ENCODE results near the gene ADARB2.

The ADARB2 gene

DNA sequence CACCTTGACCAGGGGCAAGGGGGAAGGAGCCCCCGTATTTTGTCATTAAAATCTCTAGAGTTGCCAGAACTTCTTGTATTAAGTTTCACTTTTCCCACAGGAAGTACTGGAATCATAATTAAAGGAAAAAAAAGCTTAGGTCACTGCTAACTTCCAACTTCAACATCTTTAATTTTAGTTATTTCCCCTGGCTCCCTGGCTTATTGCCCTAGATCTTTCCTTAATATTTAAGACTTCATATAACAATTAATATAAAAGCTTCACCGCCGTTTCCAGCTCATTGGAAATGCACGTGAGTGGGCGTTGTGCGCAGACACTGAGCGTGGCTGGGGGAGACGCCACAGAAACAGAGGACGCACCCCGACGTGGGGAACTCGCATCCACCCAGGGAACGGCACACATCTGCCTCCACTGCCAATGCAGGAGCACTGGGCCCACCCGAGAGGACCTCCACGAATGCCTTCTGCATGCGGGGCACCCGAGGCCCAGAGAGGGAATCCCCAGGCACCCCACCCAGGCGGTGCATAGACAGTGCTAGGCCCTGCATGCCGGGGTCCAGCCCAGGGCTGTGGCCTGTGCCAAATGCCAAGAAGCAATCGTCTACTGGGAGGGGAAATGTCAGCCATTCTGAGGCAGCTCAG is 72.2 kb downstream of the ADARB2 start:
- FAIRE-seq (no peak), DNase-seq (ENCODE audit: insufficient read length, low spot score) (no peak)

DNA sequence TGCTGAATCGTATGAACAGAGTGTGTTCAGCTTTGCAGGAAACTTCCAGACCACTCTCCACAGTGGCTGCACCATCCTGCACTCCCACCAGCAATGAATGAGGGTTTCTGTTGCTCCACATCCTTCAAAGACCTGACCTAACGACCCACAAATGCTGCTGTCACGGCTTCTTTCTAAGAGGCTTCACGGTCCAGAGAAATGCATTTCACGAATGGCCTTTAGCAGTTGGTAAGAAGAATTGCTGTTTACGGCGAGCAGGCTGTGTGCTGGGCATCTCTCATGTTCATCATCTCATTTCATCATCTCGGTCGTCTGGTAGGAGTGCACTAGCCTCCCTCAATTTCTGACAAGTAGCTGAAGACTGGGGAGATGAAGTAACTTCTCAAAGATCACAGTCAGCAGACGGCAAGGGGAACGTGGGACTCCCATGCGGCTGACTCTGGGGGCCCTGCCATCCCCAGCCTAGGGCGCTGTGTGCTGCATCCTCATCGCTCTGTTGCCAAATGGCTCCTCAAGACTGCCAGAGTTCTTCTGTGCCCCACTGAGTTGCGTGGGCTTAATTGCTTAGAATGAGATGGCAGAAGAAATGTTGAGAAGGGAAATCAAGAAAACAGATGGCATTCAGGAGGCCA is 72.9 kb downstream of the ADARB2 start:
- FAIRE-seq: no peak

DNA sequence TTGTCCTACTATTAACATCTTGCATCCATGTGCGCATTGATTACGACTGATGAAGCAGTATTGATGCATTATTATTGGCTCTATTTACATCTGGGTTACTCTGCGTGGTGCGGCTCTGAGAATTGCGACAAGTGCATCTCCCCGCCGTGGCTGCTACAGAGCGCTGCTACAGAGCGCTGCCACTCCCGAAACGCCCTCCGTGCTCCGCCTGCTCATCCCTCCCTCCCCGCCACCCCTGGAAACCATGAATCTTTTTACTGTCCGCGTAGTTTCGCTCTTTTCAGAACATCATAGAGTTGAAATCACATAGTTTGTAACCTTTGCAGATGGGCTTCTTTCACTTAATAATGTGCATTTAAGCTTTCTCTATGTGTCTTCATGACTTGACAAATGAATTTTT is 74.1 kb downstream of the ADARB2 start:
- DNase-seq (ENCODE audit: insufficient read length, low spot score) (no peak), FAIRE-seq (no peak)

More for the DNA sequence above, 72.9 kb downstream of the ADARB2 start:
- no peak for DNase-seq (ENCODE audit: insufficient read length, low spot score)

DNA sequence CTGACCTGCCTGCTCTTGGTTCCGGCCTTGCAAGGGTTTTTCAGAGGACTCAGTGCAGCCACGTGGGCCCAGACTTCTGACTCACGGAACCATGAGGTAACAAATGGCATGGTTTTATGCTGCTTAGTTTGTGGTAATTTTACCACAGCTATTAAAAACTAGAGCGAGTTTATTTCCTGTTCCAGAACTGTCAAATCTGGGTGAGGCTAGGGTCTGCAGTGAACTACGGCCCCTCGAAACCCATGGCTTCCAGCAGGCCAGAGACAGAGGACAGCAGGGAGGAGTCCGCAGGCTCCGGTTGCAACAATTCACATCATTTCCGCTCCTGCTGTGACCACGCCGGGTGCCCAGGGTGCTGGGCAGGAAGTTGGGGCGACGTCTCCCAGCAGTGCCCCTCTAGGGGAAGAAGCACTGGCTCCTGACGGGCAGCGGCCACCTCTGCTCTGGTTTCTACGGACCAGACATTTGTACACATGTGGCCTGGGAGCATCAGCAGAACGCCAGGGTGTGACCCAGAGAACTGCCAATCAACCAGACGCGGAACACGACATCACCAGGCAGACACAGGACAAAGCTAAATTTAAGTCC is 74.8 kb downstream of the ADARB2 start:
- DNase-seq (ENCODE audit: insufficient read length, low spot score) (no peak), FAIRE-seq (no peak)

DNA sequence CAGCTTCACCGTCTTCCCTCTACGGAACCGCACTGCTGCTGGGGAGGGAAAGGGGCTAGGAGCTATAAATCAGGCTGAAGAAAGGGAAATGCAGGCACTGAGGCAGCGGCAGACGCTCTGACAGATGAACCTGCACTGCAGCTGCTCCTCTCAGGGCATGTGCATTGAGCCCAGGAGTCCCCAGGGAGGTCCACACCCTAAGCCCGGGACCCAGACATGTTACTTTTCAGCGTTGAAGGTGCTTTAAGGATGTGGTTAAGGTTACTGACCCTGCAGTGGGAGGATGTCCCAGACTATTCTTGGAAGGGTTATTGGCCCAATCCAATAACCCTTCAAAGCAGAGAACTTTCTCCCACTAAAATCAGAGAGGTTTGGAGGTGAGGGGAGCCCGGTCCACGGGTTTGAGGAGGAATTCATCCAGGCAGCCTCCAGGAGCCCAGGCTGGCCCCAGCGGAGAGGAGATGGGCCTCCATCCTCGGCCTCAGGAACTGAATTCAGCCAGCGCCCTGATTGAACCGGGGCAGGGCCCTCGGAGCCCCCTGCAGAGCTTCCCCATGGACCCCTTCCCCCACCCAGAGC is 75.4 kb downstream of the ADARB2 start:
- DNase-seq (ENCODE audit: insufficient read length, low spot score) (no peak), FAIRE-seq (no peak)

DNA sequence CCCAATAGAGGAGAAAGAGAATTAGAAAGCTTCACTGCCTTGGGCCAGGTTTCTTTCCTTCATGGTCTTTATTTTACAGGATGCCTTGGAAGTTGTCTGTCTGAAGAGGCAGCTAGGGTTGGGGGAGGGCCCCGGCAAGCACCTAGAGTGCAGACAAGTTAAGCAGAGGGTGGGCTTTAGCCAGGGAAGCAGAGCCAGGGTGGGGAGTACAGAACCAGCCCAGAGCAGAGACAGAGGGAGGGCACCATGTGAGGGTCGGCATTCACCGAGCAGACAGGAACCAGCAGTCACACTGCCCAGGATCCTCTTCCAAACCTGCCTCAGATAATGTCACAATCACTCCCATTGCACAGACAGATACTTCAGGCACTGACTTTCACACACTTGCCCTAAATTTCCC is 75.9 kb downstream of the ADARB2 start:
- no peak for DNase-seq (ENCODE audit: insufficient read length, low spot score)
- no peak for FAIRE-seq

DNA sequence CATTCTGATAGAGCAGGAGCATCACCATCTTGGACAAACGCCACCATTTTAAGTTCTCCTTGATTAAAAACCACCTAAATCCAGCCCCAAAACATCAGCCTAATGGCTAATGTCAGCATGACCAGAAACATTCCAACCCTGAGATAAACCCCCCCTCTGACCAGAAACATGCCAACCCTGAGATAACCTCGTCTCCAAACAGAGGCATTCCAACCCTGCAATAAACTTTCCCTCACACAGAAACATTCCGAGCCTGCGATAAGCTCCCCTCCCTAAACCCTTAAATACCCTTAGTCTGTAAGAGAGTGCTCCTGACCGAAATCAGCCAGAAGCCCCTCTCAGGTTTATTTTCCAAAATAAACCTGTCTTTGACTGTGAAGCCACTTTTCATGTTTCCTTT is 76.5 kb downstream of the ADARB2 start:
- DNase-seq (ENCODE audit: insufficient read length, low spot score) (no peak), FAIRE-seq (no peak)

DNA sequence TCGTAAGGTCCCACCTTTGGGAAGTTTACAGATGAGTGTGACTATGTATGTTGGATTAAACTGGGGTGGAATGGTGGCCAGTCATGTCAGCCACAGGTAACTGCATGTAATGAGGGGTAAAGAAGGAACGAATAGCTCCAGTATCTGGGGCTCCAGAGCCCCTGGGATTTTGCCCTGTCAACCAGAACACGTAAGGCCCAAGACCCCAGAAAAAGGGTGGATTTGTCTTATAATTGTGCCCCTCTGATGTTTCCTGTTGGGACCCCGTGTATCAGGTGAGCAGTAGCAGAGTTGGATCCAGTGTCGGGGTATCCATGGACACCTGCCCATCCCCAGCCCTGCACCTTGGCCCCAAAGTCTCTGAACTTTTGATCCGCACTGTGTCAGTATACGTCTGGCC is 76.9 kb downstream of the ADARB2 start:
- no peak for DNase-seq (ENCODE audit: insufficient read length, low spot score)
- no peak for FAIRE-seq

DNA sequence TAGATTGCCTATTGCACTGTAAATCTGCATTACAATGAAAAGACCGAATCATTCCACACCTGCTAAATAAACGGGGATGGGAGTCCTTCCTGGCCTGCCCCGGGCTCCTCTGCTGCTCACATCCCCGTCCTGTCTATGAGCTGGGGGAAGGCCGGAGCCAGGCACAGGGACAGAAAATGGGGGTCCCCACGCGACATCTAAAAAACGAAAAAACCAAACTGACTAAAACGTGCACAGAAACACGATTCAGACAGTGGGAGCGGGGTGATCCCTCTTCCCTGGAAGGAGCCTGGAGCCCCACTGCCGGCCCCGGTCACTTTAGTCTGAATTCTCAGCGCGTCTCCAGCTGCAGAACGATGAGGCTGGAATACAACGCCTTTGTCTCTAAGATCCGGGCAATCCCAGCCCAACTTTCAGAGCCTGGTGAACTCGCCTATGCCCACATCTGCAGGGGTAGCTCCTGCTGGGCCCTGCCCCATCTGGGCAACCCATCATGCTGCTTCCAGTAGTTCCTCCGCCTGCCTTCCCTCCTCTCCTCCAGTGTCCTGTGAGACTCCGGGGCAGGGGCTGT is 78.0 kb downstream of the ADARB2 start:
- DNase-seq (ENCODE audit: insufficient read length, low spot score) (no peak), FAIRE-seq (no peak)

DNA sequence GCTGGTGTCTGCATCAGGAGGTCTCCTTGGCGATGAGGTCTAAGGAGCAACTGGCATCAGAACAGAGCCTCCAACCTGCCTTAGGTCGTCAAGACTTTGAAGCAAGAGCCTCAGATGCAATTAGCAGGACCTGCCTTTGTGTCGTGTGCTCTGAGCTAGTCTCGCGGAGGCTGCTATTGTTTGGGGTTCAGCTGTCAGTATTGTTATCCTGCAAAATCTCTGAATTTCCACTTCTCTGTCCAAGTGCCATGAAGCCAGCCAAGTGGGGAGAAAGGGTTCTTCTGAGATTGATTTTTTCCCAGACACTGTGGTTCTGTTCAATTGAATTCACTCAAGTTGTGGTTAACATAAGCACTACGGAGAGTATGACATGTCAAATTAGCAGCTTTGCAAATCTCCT is 78.7 kb downstream of the ADARB2 start:
- no peak for DNase-seq (ENCODE audit: insufficient read length, low spot score)
- no peak for FAIRE-seq

DNA sequence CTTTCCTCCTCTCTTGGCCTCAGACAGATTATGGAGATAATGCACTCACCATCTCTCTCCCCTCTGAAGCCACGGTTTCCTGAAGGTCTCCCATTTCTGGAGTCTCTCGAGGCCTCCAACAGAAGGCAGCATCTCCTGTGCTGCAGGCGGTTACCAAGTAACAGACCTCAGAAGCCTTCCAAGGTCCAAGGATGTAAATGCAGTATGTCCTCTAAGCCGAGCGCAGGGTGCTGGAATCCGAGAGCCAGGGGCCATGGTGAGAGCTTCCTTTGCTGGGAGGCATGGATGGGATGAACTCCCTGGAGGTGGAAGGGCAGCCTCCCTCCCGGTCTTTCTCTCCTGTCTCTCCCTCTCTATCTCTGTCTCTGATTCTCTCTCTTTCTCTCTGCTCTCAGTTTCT is 79.8 kb downstream of the ADARB2 start:
- DNase-seq (ENCODE audit: insufficient read length, low spot score): no peak
- no peak for FAIRE-seq

DNA sequence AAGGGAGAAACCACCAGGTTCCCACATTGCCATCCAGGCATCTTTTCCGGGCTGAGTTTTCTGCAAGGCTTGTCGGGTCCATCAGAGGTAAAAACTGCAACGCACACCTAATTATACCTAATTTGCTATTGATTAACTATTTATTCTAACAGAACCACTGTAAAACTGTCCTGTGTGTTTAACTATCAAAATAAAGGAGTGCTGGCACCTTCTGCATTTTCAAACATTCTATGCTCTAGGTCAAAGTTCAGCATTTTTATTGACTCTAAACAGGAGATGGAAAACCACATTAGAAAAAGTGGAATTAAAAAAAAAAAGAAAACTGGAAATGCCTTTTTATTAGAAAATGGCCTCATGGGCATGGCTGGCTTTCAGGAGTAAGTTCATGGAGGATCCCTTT is 82.0 kb downstream of the ADARB2 start:
- no peak for DNase-seq (ENCODE audit: insufficient read length, low spot score)
- FAIRE-seq: no peak

DNA sequence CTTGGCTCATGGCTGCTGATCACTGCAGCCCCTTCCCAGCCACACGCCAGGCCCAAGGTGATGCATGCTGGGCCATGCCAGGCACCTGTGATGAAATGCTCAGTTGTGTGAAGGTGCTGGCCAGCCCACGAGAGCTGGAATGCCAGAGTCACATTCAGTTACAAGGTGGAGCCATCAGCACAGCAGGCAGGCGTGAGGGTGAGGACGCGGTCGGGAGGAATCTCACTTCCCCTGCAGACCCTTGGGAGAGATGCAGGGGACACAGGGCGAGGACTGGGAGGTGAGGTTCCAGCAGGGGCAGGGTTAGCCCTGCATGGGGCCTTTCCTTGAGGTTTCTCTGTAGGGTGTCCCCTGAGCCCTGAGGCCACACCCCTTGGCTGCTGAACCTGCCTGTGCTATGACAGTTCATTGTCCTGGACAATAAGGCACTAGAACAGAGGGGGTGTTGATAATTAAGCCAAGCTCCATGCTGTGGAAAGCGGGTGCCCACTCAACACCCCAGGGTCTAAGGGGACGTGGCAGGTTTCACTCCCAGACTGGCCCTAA is 82.4 kb downstream of the ADARB2 start:
- FAIRE-seq (no peak), DNase-seq (ENCODE audit: insufficient read length, low spot score) (no peak)

DNA sequence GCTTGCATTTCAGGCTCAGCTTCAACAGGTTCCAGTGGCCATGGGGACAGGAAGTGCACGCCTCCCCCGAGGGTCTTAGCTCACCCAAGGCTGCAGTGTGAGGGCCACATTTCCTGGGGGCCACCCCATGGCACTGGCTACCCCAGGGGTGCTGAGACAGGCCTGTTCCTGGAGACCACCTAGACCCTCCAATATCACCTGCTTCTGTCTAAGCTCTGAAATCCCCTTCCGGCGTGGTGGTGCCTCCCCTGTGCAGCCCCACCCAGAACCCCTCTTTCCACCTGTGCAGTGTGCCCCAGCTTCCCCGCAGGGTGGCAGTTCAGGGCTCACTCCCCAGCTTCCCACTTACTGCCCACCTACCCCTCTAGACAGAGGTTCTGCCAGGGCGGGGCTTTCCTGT is 83.1 kb downstream of the ADARB2 start:
- FAIRE-seq: no peak
- no peak for DNase-seq (ENCODE audit: insufficient read length, low spot score)

DNA sequence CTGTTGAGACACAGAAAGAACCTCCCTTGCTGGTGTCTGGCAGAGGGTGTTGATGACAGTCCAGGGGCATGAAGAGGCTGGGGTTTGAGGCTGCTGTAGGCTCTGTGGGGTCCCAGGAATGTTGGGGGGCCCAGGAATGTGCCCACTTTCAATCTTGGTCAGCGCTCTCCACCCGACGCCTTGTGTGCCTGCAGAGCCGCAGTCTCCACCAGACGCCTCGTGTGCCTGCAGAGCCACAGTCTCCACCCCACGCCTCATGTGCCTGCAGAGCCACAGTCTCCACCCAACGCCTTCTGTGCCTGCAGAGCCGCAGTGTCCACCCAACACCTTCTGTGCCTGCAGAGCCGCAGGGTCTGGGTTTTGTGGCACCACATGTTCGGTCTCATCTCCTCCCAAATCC is 84.0 kb downstream of the ADARB2 start:
- DNase-seq (ENCODE audit: insufficient read length, low spot score) (no peak), FAIRE-seq (no peak)

DNA sequence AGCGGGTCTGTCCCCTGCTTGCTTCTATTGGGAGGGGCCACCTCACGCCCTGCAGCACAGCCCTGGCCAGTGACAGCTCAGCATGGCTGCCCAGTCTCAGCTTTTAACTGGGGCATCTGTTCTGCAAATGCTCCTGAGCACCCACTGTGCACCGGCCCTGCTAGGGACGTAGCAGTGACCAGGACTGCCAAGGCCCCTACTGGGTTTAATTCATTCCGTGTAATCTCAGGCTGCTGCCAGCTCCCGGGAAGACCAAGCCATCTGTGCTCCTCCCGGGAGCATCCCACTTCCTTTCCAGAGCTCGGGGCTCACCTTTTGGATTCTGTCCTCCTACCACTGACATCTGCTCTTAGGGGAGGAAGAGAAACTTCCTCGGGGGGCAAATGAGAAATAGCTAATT is 85.2 kb downstream of the ADARB2 start:
- FAIRE-seq (no peak), DNase-seq (ENCODE audit: insufficient read length, low spot score) (no peak)

DNA sequence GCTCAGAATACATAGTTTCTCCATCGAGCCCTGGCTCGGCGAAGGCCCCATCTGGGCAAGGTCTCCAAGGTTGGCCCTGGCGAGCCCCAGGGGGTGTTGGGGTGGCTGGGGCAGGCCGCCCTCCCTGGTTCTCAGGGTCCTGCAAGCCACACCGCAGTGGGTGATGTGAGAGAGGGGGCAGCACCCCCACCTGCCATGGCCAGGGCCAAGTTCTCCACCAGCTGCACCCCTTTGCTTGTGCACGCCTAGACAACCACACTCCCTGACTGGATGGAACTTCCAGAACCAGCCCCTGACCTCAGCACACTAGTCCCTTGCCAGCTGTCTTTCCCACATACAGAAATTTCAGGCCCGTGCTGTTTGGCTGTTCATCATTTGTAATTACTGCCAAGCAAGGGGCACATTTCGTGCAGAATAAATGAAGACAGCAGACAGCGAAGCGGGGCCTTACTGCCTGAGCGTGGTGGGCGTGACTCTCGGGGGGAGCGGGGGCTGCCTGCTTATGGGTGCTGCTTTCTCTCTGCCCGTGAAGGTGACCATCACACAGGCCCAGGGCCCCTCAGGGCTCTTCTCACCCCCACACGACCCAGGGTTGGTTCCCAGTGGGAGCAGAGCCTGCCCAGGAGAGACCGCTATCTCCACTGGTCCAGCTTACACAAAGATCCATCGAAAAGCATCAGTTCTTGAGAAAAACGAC is 85.9 kb downstream of the ADARB2 start:
- no peak for FAIRE-seq

DNA sequence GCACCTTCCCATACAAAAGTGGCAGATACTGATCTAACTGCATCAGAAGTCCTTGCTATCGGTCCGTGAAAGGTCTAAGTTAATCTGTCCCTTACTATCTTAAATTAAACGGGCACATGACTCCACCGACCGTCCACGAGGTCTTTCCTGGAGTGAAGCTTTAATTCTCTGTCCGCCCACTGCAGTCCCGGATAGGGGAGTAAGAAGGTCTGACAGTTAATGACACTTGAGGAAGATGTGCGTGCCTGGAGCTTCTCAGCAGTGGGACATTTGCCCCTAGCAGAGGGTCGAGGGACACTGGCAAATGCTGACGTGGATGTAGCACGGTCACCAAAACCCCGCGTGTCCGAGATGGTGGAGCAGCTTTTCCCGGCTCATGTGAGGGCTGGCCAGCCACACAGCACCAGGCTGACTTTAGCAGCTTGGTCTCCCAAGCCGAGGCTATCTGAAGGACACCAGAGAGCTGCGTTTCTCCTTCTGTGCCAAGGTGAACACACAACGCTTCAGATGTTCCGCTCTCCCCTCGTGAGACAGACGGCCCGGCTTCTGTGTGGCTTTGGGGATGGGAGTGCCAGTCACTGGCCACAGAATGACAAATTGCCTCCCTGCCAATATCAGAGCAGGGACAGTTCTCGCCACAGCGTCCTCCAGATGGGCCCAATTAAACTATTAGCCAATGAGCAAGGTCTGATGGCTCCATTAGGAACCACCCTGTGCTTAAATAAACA is 86.6 kb downstream of the ADARB2 start:
- FAIRE-seq (no peak), DNase-seq (ENCODE audit: insufficient read length, low spot score) (no peak)

More for the DNA sequence above, 85.9 kb downstream of the ADARB2 start:
- DNase-seq (ENCODE audit: insufficient read length, low spot score): no peak

DNA sequence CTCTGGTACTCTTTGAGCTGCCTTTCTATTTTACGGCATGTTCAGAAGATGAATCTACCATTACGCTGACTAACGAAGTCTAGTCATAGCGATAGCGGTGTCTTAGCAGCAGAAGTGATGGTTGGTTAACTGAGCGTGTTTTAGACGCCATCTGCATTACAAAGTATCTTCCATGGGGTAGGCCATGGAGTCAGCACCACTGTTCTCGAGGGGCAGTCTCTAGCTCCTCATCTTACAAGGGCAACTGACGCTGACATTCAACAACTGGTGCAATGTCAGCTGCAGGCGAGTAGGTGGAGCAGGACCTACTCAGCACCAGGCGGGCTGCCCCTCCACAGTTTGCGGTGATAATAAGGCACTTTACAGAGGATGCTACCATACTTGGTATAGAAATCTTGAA is 88.7 kb downstream of the ADARB2 start:
- FAIRE-seq (no peak), DNase-seq (ENCODE audit: insufficient read length, low spot score) (no peak)

DNA sequence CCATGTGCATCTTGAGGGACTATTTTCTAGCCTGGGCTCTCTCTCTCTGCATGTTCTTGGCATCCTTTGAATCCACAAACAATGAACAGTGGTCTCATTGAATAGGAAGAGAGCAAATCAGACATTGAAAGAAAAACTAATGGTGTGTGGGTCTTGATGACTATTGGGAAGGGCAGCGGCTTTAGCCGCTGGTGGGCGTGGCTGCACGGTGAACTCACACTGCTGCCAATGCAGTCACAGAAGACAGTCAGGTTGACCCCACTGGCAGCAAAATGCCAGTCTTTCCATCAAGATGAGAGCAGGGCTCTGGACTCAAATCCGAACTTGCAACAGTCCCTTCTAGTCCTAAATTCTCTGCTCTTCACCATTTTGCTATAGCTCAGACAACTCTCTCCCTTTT is 91.0 kb downstream of the ADARB2 start:
- FAIRE-seq (no peak), DNase-seq (ENCODE audit: insufficient read length, low spot score) (no peak)
